Upper lobe of right lung (tissue), 1 donor: ENCODE results near the gene ODC1. TPM values are rescaled to one million over a fixed set of nuclear protein-coding genes. Genes with fewer than 3 reads are reported as not detected.

ENCODE experiments used
- ATAC-seq: fragments of 200-7000 bp; cut with Tn5 transposase; one replicate; pipeline ENCODE4 v1.9.1; 2020; ENCODE audit warnings: mild to moderate bottlenecking, moderate library complexity
- DNase-seq: peaks from one replicate; pipeline ENCODE4 v3.0.0-alpha.2; 2020
- H3K27ac ChIP-seq: fragments of 200-600 bp; one replicate; pipeline ENCODE4 v1.8.0; 2022
- H3K27me3 ChIP-seq: fragments of 200-600 bp; one replicate; pipeline ENCODE4 v1.8.0; 2022; ENCODE audit warnings: mild to moderate bottlenecking
- H3K36me3 ChIP-seq: fragments of 200-600 bp; one replicate; pipeline ENCODE4 v1.8.0; 2022
- H3K4me1 ChIP-seq: fragments of 200-600 bp; one replicate; pipeline ENCODE4 v1.8.0; 2022
- H3K4me3 ChIP-seq: fragments of 200-600 bp; one replicate; pipeline ENCODE4 v1.8.0; 2022; ENCODE audit warnings: mild to moderate bottlenecking
- H3K9me3 ChIP-seq: fragments of 200-600 bp; one replicate; pipeline ENCODE4 v1.8.0; 2022
- intact Hi-C: fragments of 100-400 bp; cut with DNase I; formaldehyde crosslinking; loops from one replicate; pipeline ENCODE4 v1.11.0; 2022
- total RNA-seq: library from RNA; stranded (reverse); fragmentation: NEBNext Ultra II Directional; extraction: Animal tissue kit (Norgen Biotek cat#: 25700); gene quantifications from one replicate; pipeline ENCODE4 v1.2.1, GENCODE V29; 2021
- TF ChIP-seq, protein P1 (sequence below): fragments of 200-600 bp; IDR thresholded peaks from one replicate; pipeline ENCODE4 v1.8.0; 2022; ENCODE audit warnings: antibody characterized with exemption
- donor health status: DM: no; HTN: yes; CAD: no; lungs with severe emphysema.

The ODC1 gene
- total RNA-seq, 1 donor from 2014 or later, result 50.9 TPM

DNA sequence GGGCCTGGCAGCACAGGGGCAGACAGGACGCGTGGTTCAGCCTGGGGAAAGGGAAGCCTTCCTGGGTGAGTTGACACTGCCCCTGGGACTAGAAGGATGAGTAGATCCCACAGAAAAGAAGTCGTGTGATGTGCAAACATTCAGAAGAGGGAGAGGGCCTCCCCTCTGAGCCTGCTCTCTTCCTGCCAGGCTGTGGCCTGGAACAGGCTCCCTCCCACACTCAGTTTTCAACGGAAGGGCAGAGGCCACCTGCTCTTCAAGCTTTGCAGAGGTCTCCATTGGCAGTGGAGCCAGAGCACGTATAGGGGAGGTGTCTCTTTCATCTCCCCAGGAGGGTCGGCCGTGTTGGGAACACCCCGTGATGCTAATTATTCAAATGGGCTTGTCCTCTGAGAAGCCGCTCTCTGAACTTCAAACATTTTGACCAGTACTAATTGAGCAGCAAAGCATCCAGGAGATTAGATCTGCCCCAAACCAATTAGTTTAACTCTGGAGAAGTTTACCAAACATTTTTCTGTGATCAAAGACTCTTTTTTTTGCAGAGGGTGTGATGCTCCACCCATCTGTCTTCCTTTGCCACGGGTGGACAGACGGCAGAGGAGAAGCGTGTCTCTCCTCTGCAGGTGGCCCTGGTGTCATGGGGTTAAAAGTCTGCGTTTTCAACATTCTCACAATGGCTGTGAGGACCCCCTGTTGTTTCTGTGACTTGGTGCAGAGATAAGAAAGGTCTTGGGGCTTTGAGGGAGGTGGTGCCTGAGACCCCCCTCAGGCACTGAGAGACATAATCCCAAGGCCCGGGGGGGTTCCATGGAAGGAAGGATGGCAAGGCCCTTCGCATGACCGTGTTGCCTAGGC, 29.5 kb upstream of the ODC1 start:
- TF ChIP-seq, protein P1, sequence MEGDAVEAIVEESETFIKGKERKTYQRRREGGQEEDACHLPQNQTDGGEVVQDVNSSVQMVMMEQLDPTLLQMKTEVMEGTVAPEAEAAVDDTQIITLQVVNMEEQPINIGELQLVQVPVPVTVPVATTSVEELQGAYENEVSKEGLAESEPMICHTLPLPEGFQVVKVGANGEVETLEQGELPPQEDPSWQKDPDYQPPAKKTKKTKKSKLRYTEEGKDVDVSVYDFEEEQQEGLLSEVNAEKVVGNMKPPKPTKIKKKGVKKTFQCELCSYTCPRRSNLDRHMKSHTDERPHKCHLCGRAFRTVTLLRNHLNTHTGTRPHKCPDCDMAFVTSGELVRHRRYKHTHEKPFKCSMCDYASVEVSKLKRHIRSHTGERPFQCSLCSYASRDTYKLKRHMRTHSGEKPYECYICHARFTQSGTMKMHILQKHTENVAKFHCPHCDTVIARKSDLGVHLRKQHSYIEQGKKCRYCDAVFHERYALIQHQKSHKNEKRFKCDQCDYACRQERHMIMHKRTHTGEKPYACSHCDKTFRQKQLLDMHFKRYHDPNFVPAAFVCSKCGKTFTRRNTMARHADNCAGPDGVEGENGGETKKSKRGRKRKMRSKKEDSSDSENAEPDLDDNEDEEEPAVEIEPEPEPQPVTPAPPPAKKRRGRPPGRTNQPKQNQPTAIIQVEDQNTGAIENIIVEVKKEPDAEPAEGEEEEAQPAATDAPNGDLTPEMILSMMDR, result no peak
- Histone ChIP-seq H3K27ac (no peak overlapping the region), H3K9me3 (no peaks in the 10 kb centered on the region), H3K36me3 (no peaks in the 10 kb centered on the region), H3K4me3 (no peak overlapping the region), H3K4me1 (no peaks in the 10 kb centered on the region), H3K27me3 (no peaks in the 10 kb centered on the region)
- ATAC-seq (no peak), DNase-seq (peak; percentile 47)
- intact Hi-C loops, result no loop called here

- H3K27ac ChIP-seq, result no peak overlapping the region
- DNase-seq (peak; percentile 38), ATAC-seq (no peak)
- H3K4me1 ChIP-seq, result no peaks in the 10 kb centered on the region
- H3K4me3 ChIP-seq, result no peak overlapping the region
- H3K27me3 ChIP-seq, result no peaks in the 10 kb centered on the region
- intact Hi-C loops, result no loop called here
- no peaks in the 10 kb centered on the region for H3K9me3 ChIP-seq
- H3K36me3 ChIP-seq, result no peaks in the 10 kb centered on the region
- TF ChIP-seq, protein P1, result no peak
Observed at GRCh38 chr2:10476723-10477442, 28.8 kb upstream of the ODC1 start.

DNA sequence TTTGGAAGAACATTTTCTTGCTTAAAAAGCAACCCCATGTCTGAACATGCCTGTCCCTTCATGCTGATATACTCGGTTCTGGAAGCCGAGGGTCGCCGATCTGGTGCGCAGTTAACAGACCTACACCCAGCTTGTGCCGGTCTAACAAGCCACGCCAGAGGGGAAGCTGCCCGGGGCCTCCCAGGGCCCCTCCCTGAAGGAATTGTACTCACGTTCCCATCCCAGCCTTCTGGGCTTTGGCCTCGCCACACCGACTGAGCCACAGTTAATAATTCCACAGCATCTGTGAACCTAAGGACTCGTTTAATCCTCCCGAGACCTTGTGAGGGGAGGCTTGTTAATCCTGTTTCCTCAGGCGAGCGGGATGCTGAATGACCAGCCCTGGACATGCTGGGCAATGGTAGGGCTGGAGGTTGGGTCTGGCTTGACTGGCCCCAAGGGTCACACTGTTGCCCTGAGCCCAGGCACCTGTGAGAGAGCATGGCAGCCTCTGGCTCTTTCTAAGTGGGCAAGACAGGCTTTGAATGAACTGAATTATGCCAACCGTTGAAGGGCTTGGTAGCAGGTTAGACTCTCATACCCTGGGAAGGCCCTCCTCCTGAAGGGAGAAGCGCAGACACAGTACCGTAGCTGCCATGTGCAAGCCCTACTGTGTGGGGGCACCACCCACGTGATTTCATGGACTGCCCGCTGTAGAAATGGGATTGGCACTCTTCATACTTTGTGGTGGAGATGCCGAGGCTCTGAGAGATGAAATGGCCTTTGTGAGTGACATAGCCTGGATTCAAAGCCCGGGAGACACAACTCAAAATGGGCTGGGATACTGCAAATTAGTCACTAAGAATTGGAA, 27.9 kb upstream of the ODC1 start:
- TF ChIP-seq, protein P1, result no peak
- Histone ChIP-seq H3K27ac (no peak overlapping the region), H3K27me3 (no peaks in the 10 kb centered on the region), H3K9me3 (no peaks in the 10 kb centered on the region), H3K4me3 (no peak overlapping the region), H3K36me3 (no peaks in the 10 kb centered on the region), H3K4me1 (no peaks in the 10 kb centered on the region)
- intact Hi-C loops, result no loop called here
- DNase-seq (peak; percentile 39), ATAC-seq (no peak)

- no peaks in the 10 kb centered on the region for H3K36me3 ChIP-seq
- H3K27ac ChIP-seq, result no peak overlapping the region
- H3K4me3 ChIP-seq, result no peak overlapping the region
- TF ChIP-seq, protein P1, result no peak
- H3K27me3 ChIP-seq, result no peaks in the 10 kb centered on the region
- H3K9me3 ChIP-seq, result no peaks in the 10 kb centered on the region
- intact Hi-C loops, result no loop called here
- peak; percentile 47 for DNase-seq
- no peaks in the 10 kb centered on the region for H3K4me1 ChIP-seq
- ATAC-seq, result peak; percentile 13
Observed at GRCh38 chr2:10475221-10475722, 27.1 kb upstream of the ODC1 start.

DNA sequence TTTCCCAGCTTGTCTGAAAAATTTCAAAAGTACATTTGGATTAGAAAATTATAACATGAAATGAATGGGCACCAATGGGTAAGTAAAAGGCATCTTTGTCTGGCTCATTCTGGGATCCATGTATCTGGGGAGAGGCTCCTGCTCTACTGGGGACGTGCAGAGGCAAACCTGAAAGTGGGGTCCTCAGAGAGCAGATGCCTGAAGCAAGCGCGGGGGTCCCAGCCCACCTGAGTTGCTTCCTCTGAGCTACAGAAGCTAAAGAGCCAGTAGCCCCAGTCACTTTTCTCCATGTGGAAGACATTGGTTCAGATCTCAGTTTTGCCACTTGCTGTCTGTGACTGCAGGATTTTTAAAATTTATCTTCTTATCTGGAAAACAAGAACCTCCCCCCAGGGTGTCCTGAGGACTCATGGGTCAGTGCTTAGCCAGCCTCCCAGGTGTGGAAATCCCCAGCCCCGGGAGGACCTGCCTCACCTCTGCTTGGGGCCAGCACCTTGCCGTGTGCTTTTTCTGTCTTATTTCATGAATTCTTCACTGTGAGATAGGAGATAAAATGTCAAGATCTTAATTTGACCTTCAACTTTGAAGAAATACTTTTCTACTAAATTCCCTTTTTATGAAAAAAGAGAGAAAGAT, 25.1 kb upstream of the ODC1 start:
- H3K27me3 ChIP-seq, result no peaks in the 10 kb centered on the region
- H3K27ac ChIP-seq, result no peak overlapping the region
- DNase-seq (peak; percentile 15), ATAC-seq (no peak)
- H3K9me3 ChIP-seq, result no peaks in the 10 kb centered on the region
- intact Hi-C loops, result no loop called here
- H3K4me1 ChIP-seq, result no peaks in the 10 kb centered on the region
- H3K36me3 ChIP-seq, result no peaks in the 10 kb centered on the region
- TF ChIP-seq, protein P1, result no peak
- H3K4me3 ChIP-seq, result no peak overlapping the region
